ENCODE measurements around the gene KITLG. TPM values are rescaled to one million over a fixed set of nuclear protein-coding genes. Genes with fewer than 3 reads are reported as not detected.

KITLG gene
- total and polyA plus RNA-seq, 7 donors = 8.1 to 149 (median 54.6) TPM

- Histone ChIP-seq H3K36me3 (no peaks in the 10 kb centered on the region), H3K4me1 (peaks cover 0 to 98% (median 92%) of the 10 kb centered on the region in 4 donors), H3K4me3 (no peak overlapping the region), H3K27me3 (no peaks in the 10 kb centered on the region), H3K27ac (peak overlapping the region in 2 of 4 donors; percentile 85 to 86), H3K9me3 (no peaks in the 10 kb centered on the region)
- intact Hi-C loops (cut with DNase I) = loop anchor here (5.0 to 10.0 kb wide), 2 partner anchors 137 to 244 kb away; no protein-coding TSS in a partner anchor
- no peak for DNase-seq
- no peak for TF ChIP-seq POLR2AphosphoS5 (IDR thresholded peaks at IDR 0.05)
- 90 to 97% methylated on average over 1 of the region's 1 CpG for WGBS, 2 donors
These were observed 8.7 kb downstream of the KITLG start for GRCh38 chr12:88571543-88571942.

- no peak overlapping the region for H3K4me3 ChIP-seq
- TF ChIP-seq CTCF (IDR thresholded peaks at IDR 0.05) = no peak
- TF ChIP-seq POLR2AphosphoS5 (IDR thresholded peaks at IDR 0.05) = no peak
- no peak for TF ChIP-seq EP300 (IDR thresholded peaks at IDR 0.05)
- no peak for TF ChIP-seq POLR2A (IDR thresholded peaks at IDR 0.05)
- peaks cover 0 to 98% (median 88%) of the 10 kb centered on the region in 4 donors for H3K4me1 ChIP-seq
- no peaks in the 10 kb centered on the region for H3K27me3 ChIP-seq
- intact Hi-C loops (cut with DNase I) = loop anchor here (5.0 to 10.0 kb wide), 2 partner anchors 135 to 243 kb away; no protein-coding TSS in a partner anchor
- no peaks in the 10 kb centered on the region for H3K9me3 ChIP-seq
- peak overlapping the region in 3 of 4 donors; percentile 32 to 86 (median 85) for H3K27ac ChIP-seq
- no peak for DNase-seq
- WGBS, 2 donors = 50 to 61% methylated on average over 1 of the region's 1 CpG
- no peaks in the 10 kb centered on the region for H3K36me3 ChIP-seq
These were observed 10.2 kb downstream of the KITLG start for GRCh38 chr12:88570103-88570502.

- H3K4me3 ChIP-seq = no peak overlapping the region
- intact Hi-C loops (cut with DNase I) = no loop called here
- no peaks in the 10 kb centered on the region for H3K9me3 ChIP-seq
- H3K36me3 ChIP-seq = no peaks in the 10 kb centered on the region
- WGBS, 2 donors = 17 to 68% methylated on average over 4 of the region's 4 CpGs
- peak overlapping the region in 3 of 4 donors; percentile 0 to 86 (median 43) for H3K27ac ChIP-seq
- H3K4me1 ChIP-seq = peaks cover 0 to 82% (median 61%) of the 10 kb centered on the region in 4 donors
- no peak for DNase-seq
- H3K27me3 ChIP-seq = no peaks in the 10 kb centered on the region
- TF ChIP-seq POLR2AphosphoS5 (IDR thresholded peaks at IDR 0.05) (no peak), CTCF (IDR thresholded peaks at IDR 0.05) (no peak), EP300 (IDR thresholded peaks at IDR 0.05) (no peak), POLR2A (IDR thresholded peaks at IDR 0.05) (no peak)
These were observed 13.8 kb downstream of the KITLG start for GRCh38 chr12:88566430-88566829.

GRCh38 chr12:88562846-88563582 lies 17.3 kb downstream of the KITLG start:
- intact Hi-C loops (cut with DNase I) = no loop called here
- Histone ChIP-seq H3K9me3 (no peaks in the 10 kb centered on the region), H3K27me3 (no peaks in the 10 kb centered on the region), H3K4me1 (peaks cover 0 to 72% (median 50%) of the 10 kb centered on the region in 4 donors), H3K27ac (peak overlapping the region in 1 of 4 donors; percentile 50), H3K4me3 (no peak overlapping the region), H3K36me3 (no peaks in the 10 kb centered on the region)
- TF ChIP-seq EP300 (IDR thresholded peaks at IDR 0.05) = no peak
- WGBS, 2 donors = 93 to 94% methylated on average over 4 of the region's 4 CpGs
- no peak for DNase-seq

GRCh38 chr12:88562151-88562550 lies 18.1 kb downstream of the KITLG start:
- WGBS, 2 donors = 10 to 71% methylated on average over 2 of the region's 2 CpGs
- Histone ChIP-seq H3K27ac (peak overlapping the region in 2 of 4 donors; percentile 30 to 50), H3K27me3 (no peaks in the 10 kb centered on the region), H3K9me3 (no peaks in the 10 kb centered on the region), H3K4me3 (no peak overlapping the region), H3K4me1 (peaks cover 0 to 71% (median 45%) of the 10 kb centered on the region in 4 donors), H3K36me3 (no peaks in the 10 kb centered on the region)
- intact Hi-C loops (cut with DNase I) = no loop called here
- TF ChIP-seq POLR2AphosphoS5 (IDR thresholded peaks at IDR 0.05) (no peak), POLR2A (IDR thresholded peaks at IDR 0.05) (no peak), CTCF (IDR thresholded peaks at IDR 0.05) (no peak), EP300 (IDR thresholded peaks at IDR 0.05) (no peak)
- no peak for DNase-seq
